SKM-1 treated with dmso at 0.1 percent for 144 hours (cell line): Measurements from ENCODE around the gene PRKCE.
A peak's percentile ranks its signal among the peaks of the same experiment; 100 is the strongest.

Source experiments
- DNase-seq: peaks from one replicate; lab custom pipeline; 2025; ENCODE audit not compliant: unreplicated experiment; lab: John Stamatoyannopoulos, UW

PRKCE gene

DNA sequence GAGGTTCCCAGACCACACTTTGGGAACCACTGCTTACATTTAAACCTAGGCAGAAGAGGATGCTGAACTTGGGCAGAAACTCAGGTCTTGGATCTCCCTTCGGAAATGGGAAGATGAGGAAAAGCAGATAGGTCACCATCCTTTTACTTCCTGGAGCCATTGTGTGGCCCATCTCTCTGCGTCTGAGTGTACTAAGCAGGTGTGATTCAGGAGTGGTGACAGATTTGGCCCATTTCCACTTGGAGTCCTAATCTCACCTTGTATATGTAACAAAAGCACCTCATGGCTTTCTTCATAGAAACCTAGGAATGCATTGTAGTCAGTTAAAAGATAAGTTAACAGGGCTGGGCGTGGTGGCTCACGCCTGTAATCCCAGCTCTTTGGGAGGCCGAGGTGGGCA lies 71.0 kb downstream of the PRKCE start:
- no peak for DNase-seq

DNA sequence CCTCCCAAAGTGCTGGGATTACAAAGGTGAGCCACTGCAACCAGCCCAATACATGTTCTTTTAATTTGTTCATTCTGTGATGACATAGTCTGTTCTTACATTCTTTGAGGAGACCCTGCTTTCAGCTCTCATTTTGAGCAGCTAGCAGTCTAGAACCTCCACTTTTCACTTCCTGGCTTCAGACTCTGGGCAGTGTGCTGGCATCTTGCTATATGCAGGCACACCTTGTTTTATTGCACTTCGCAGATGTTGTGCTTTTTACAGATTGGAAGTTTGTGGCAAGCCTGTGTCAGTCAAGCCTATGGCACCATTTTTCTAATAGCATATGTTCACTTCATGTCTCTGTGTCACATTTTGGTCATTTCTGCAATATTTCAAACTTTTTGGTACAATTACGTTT lies 72.4 kb downstream of the PRKCE start:
- DNase-seq: no peak

DNA sequence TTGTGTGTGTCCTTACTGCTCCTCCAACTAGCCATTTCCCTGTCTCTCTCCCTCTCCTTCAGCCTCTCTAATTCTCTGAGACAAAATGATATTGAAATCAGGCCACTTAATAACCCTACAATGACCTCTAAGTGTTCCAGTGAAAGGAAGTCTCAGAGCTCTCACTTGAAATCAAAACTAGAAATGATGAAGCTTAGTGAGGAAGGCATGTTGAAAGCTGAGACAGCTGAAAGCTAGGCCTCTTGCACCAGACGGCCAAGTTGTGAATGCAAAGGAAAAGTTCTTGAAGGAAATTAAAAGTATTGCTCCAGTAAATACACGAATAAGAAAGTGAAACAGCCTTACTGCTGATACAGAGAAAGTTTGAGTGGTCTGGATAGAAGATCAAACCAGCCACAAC lies 72.9 kb downstream of the PRKCE start:
- DNase-seq: no peak

DNA sequence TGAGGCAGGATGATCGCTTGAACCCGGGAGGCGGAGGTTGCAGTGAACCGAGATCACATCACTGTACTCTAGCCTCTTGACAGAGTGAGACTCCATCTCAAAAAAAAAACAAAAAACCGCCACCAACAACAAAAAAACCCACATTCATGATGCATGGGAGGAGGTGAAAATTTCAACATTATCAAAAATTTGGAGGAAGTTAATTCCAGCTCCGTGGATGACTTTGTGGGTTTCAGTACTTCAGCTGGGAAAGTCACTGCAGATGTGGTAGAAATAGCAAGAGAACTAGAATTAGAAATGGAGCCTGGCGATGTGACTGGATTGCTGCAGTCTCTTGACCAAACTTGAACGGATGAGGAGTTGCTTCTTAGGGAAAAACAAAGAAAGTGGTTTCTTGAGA lies 74.3 kb downstream of the PRKCE start:
- no peak for DNase-seq

DNA sequence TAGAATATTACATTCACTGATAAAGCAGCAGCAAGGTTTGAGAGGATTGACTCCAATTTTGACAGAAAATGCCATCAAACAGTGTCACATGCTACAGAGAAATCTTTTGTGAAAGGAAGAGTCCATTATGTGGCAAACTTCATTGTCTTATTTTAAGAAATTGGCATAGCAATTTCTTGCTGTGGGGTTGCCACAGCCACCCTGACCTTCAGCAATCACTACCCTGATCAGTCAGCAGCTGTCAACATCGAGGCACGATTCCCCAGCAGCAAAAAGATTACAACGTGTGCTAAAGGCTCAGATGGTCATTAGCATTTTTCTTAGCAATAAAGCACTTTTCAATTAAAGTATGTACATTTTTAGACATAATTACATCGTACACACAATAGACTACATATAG lies 74.7 kb downstream of the PRKCE start:
- DNase-seq: no peak

DNA sequence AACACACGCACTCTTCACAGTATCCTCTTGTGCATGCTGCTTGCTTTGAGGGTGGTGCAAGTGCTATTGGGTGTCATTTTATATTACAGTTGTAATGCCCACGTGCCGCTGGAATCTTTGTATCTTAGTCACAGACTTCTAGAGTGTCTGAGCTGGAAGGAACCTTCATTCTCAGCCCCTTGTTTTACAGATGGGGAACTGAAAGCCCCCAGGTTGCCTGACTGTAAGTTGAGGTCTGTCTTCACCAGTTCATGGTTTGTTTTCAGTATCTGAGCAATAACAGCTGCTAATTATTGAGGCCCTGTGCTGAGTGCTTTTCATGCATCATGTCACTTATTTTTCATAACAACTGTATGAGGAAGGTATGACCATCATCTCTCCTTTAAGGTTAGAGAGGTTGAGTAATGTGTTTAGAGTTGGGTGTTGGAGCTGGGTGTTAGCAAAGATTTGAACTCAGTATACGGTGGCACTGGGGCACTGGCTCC lies 77.0 kb downstream of the PRKCE start:
- DNase-seq: no peak

DNA sequence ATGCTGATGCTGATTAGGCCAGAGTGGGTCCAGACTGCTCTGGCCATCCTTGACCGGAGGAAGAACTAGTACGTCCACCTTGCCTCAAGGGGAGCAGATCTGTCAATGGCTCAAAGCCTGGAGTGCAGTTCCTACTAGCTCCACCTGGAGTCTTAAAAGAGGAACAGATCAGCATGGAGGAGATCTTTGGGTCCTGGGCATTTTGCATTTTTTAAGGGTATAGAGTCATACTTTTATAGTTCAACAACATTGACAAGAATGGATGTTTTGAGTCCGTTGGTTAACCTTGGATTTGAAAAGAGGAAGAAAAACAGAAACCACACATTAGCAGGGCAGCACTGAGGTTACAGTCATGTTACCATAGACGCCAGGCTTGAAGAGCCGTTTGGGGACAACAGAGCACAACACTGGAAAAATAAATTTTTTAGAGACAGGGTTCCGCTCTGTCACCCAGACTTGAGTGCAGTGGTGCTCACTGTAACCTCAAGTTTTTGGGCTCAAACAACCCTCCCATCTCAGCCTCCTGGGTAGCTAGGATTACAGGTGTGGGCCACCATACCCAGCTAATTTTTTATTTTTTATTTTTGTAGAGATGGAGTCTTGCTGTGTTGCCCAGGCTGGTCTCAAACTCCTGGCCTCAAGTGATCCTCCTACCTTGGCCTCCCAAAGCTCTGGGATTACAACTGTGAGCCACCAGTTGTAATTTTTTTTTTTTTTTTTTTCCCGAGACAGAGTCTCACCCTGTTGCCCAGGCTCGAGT lies 78.5 kb downstream of the PRKCE start:
- DNase-seq: peak; percentile 84

DNA sequence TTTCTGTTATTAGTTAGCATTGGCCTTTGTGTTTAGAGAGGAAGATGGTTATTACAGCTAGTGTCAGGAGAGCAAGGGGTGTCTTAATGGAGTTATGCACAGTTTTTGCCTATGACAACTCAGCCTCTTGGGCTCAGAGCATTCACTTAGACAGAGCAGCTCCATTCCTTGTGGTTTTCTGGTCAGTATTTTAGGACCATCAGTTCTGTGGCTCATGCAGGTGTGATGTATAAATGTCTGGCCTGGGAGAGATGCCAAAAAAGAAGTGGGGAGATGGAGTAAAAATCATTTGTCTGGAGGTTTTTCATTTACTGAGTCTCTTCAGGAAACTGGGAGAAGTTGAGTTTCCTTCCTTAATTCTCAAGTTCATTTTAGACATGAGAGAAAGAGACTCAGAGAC lies 79.7 kb downstream of the PRKCE start:
- no peak for DNase-seq

DNA sequence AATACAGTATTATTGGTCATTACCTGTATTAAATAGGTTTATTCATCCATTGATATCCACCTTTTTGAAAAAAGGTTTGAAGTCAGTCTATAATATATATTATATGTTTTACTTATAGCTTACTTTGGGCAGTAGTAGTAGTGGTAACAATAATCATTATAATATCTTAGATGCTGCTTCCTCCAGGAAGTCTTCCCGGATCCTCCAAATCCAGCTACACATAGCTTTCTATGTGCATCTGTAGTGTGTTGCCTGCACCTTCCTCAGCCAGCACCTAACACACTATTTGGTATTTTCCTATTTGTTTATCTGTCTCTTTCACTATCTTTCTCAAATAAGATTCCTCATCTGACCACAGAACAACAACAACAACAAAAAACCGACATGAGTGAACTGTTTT lies 81.0 kb downstream of the PRKCE start:
- DNase-seq: no peak

DNA sequence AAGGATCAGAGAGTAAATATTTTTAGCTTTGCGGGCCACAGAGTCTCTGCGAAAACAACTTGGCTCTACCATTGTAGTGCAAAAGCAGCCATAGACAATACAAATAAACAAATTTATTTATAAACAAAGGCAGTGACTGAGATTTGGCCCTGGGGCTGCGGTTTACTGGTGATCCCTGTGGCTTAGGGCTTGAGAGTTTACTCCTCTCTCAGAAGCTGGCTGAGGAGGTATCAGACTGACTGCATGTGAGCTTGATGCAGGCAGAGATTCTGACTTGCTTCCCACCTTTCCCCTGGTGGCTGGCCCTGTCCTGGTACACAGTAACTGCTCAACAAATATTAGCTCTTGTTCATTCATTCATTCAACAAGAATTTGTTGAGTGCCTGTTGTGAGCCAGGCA lies 81.5 kb downstream of the PRKCE start:
- no peak for DNase-seq

DNA sequence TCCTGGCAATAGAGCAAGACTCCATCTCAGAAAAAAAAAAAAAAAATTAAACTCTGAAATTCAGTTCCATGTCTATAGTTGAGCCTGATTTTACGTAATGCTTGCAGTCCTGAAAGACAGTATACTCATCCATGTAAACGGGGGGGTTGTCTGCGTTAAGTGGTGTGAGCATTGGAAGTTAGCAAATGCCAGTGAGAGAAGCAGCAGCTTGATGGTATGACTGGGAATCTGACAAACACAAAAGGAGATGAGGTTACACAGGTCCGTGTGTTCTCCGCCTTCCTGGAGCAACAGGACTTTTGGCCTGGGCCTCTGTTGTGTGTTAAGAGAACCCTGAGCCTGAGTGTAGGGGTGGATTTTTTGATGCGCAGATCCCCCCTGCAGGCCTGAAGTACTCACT lies 82.9 kb downstream of the PRKCE start:
- no peak for DNase-seq

DNA sequence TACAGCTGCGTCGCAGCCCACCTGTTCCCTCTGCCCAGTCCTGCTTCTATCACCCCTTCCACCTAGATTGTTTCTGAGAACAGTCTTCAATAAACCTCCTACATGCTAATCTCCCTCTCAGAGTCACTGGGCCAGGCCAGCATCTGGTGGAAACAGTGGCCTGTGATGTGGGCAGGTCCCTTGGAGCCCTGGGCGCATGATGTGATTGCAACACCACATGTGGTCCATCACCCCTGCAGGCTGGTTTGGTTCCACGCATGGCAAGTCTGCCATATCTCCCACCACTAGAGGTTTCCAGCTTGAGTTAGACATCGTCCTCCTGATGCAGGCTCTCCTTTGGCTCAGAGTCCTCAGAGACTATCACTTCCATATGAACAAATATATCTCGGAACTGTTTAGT lies 83.5 kb downstream of the PRKCE start:
- DNase-seq: no peak

DNA sequence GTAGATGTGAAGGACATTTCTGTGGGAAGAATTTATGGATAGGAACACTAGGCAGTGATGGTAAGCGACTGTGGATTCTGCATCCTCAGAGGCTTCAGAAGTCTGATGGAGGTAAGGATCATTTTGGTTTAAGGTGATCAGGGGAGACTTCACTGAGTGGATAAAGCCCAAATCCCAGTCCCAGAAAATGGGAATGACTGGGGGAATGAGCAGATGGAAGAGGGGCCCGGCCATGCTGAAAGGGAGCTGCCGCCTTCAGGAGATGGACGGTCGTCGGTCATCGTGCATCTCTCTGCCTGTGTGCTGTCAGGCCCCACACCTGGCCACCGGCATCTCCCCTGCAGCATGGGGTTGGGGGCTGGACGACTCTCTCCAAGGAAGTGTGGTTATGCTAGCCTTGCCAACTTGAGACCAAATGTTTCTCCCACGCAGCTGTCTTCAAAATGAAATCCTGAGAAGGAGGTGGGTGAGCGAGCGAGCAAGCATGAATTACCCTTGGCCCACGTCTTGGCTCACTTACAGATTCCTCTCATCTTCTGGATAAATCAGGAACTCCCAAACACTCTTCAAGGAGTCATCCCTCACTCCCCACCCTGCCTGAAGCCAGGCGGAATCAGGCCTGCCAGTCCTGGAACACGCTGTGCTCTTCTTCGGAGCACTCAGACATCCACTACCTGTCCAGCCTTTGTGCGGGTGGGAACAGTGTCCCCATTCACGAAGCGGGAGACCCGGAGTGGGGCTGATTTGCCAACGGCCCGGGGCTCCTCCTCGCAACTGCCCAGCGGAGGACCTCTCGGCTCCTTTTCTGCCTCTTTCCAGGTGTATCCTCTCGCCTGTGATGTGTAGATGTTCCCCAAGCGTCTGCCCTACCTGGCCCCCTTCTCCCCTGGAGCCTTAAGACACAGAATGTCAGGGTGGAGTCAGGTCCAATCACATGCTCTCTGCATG lies 85.6 kb downstream of the PRKCE start:
- no peak for DNase-seq

DNA sequence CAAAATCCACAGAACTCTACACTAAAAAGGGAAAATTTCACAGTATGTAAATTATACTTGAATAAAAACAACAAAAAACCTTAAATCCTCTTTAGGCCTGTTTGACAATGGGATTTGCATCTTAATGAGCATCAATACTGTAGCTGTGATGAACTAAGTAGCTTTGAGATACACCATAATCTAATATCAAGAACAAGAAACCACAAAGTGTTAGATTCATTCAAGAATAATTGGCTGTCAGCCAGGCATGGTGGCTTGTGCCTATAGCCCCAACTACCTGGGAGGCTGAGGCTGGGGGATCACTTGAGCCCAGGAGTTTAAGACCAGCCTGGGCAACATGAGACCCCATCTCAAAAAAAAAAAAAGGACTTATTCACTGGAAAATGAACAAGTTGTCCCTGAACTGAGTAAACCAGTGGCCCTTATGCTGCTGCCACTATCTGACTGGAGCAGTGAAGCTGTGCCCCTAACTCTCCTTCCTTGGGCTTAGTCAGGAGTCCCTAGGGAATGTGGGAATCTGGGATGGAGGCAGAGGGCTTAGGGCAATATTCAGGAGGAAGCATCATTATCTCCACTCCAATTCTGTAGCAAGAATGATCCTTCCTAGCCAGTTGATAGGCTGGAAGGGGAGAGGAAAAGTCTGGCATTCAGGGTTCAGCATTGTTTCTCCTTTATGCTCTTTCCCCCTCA lies 88.5 kb downstream of the PRKCE start:
- no peak for DNase-seq

DNA sequence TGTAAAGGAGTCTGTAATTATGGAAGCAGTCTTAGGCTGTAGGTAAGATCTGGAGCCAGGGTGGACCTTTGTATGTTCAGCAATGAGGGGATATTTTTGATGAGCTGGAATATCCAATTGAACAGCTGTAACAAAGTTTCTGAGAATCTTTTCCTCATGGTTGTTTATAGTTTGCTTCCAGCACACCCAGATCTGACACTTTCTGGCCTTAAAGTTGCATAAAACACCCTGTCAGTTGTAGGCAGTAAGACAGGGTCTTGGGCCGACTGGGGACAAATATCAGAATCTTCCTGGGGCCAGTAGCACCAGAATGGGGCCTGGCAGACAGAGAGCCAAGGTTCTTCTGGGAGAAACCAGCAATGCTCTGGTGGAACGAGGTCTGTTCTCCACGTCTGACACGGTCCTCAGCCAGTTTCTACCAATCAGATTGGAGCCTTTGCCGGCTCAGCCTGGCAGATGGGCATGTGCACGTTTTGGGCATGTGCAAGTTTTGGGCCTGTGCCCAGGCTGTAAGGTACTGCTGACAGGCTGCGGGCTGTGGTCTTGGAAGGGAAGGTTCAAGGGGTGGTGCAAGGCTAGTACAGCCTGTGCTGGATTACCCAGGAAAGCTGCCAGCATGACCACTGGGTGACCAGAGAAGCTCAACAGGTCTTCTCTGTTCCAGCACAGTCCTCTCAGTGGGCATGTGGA lies 89.8 kb downstream of the PRKCE start:
- DNase-seq: no peak

DNA sequence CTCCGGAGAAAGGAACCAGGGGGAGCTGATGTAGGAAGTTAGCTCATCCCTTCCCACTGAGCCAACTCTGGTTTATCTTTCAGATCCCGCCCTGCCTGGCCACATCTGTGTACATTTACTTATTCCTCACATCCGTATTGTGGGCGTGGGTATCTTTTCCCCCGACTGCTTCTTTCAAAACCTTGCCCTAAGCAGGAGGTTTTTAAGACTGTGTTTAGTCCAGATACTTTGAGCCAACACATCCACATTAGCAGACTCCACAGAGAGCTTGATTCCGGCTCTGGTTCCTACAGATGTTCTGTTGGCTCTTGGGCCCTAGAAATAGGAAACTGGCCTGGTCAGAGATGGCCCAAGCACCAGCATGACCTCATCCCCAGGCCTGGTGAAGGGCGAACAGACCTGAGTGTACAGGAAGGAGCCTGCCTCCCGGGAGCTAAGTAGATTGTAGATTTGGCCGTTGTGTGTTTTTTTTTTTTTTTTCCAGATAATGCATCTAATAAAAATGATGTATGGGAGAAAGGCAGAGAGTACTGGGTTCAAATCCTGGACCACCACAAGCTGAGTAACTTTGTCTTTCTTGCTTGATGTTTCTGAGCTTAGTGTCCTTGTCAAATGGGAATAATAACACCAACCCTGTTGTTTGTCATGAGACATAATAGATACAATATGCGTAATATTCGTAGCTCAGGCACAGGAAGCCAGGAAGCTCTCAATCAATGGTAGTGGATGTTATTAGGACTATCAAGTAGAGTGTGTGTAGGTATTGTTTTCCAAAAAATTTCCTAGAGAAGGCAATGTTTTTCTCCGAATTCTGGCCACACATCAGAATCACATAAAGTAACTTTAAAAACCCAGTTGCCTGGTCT lies 92.3 kb downstream of the PRKCE start:
- no peak for DNase-seq

DNA sequence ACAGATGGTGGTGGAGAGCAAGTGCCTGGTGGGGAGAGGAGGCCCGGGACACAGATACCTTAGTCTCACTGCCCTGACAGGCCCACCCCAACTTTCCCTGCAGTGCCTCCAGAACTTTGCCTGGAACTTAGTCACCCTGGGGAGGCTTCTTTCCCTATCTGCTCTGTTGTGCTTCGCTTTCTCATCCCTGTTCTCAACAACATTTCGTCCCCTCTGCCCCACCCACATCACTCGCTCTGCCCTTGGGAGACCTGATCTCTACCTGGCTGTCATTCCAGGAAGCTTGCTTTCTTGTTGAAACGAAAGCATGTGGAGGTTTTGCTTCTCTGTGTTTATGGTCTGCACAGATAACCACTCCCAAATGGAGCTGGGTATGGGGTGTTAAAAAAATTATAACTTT lies 93.8 kb downstream of the PRKCE start:
- DNase-seq: no peak

DNA sequence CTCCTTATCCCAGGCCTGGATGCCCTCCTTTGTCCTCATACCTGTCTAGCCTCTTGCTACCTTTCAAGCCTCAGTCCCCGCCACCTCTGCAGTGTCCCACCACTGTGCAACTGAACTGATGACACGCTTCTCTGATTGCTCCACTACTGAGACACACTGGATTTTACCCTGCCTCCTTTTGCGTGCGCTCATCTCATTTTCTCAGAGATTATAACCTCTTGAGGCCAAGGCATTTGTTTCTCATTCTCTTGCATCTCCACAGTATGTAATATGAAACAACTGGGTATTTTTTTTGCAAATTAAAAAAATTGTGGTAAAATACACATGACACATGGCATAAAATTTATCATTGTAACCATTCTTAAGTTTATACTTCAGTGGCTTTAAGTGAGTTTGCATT lies 95.4 kb downstream of the PRKCE start:
- no peak for DNase-seq

DNA sequence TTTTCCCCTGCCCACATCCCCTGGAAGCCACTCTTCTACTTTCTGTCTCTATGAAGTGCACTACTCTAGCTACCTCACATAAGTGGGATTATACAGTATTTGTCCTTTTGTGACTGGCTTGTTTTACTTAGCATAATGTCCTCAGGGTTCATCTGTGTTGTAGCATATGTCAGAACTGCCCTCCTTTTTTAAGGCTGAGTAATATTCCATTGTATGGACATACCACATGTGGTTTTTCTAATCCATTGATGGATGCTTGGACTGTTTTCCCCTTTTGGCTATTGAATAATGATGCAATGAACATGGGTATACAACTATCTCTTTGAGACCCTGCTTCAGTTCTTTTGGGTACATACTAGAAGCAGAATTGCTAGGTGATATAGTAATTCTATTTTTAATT lies 95.9 kb downstream of the PRKCE start:
- DNase-seq: no peak

DNA sequence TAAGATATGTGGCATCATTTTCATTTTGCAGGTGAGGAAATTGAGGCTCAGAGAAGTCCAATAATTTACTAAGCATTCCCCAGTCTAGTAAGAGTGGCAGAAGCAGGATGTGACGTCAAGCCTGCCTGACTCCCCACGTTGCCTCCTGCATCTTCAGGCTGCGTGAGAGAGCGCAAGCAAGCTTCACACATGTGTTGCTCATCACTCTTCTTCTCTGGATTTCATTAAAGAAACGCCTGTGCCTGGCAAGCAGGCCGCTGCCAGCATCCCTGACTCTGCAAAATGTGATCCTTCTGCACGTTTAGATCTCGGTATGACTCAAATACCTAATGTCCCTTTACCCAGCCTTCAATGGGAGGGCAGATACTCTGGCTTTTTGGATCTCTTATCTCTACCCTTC lies 96.8 kb downstream of the PRKCE start:
- no peak for DNase-seq
